Epithelial cell of prostate (primary cell): ENCODE data around the gene AMY2A.
"Not testable (repeated sequence)": the region's sequence is repeated elsewhere in the genome, so short reads cannot be mapped to it uniquely, and the experiment has no call there.

Source experiments
- DNase-seq: peaks from one replicate; pipeline ENCODE4 v3.0.0-alpha.2; 2011; ENCODE audit warnings: low read depth, low spot score
- H3K27ac ChIP-seq: fragments of 450-650 bp; 2 replicates; pipeline ENCODE4 v1.5.1; 2017; ENCODE audit warnings: mild to moderate bottlenecking

AMY2A gene

DNA sequence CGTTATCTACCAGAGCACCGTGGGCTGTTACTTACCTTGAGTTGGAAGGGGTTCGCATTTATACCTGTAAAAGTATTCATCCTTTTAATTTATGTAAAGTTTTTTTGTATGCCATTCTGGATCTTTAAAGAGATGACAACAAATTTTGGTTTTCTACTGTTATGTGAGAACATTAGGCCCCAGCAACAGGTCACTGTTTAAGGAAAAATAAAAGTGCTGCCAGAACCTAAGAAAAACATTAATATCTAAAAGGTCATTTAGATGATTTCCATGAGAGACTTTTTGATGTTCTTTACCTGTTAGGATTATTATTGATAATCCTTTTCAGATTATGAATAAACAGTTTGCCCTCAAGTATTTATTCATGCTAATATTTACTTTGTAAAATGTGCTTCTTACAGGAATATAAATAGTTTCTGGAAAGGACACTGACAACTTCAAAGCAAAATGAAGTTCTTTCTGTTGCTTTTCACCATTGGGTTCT, at the start of gene AMY2A:
AMY2A (plus strand) TSS at position 434 of the 484 bp plus-strand sequence; CDS start at position 448, 14 bp downstream.
- not testable (repeated sequence) for H3K27ac ChIP-seq, DNase-seq

- no peak for DNase-seq
- H3K27ac ChIP-seq = no peak overlapping the region
Measured at GRCh38 chr1:103569493-103569892, 47.7 kb upstream of the AMY2A start.

DNA sequence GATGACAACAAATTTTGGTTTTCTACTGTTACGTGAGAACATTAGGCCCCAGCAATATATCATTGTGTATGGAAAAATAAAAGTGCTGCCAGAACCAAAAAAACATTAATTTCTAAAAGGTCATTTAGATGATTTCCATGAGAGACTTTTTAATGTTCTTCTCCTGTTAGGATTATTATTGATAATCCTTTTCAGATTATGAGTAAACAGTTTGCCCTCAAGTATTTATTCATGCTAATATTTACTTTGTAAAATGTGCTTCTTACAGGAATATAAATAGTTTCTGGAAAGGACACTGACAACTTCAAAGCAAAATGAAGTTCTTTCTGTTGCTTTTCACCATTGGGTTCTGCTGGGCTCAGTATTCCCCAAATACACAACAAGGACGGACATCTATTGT, 45.9 kb upstream of the AMY2A start, which contains the start of gene AMY2B:
AMY2B (plus strand) TSS at position 301 of the 400 bp plus-strand sequence; CDS start at position 315, 14 bp downstream.
- DNase-seq, H3K27ac ChIP-seq: not testable (repeated sequence)

GRCh38 chr1:103576065-103576464, 41.2 kb upstream of the AMY2A start:
- DNase-seq = no peak
- H3K27ac ChIP-seq = no peak overlapping the region

DNA sequence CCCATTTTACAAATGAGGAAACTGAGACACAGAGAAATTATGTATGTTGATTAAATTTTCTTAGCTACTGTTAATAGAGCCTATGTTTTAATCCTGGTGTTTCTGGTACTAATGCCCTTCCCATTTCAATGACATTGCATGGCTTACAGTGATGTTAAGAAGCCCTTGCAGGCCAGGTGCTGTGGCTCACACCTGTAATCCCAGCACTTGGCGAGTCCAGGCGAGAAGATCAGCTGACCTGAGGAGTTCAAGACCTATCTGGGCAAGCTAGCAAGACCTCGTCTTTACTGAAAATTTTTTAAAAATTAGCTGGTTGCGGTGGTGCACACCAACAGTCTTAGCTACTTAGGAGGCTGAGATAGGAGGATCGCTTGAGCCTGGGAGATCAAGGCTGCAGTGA, 40.4 kb upstream of the AMY2A start:
- H3K27ac ChIP-seq, DNase-seq: not testable (repeated sequence)

DNA sequence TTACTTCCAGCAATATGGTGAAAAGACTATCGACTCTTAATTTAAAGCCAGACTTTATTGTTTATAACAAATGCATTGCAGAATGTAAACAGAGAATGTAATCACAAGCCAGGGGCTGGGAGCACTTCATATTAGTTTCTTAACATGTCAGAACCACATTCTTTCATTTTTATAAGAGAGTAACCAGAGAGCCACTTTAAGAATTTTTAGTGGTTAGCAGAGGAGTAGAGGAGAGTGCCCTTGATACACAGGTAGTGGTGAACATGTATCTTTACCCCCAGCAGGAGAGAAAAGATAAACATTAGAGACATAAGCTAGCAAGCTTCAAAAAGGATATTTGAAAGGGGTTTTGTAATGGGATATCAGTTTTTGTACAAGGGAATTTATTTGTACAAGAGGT, 34.8 kb upstream of the AMY2A start:
- H3K27ac ChIP-seq = no peak overlapping the region
- DNase-seq = no peak

DNA sequence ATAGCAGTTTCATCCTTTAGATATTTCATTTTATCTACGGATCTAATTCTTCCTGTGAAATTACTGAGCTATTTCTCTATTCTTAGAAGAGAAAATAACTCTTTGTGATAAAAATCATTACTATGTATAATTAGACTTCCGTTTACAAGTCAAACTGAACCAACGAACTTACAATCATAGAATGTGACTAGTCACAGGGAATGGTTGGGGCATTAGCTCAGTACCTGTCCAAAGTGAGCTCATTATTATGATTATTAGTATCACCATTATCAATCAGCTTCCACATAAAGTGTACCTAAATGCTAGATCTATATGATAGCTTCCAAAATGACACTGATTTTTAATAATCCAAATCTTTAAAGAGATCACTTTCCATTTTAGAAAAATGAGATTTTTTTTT, 33.3 kb upstream of the AMY2A start:
- no peak for DNase-seq
- H3K27ac ChIP-seq = no peak overlapping the region

GRCh38 chr1:103584537-103584936, 32.7 kb upstream of the AMY2A start:
- no peak overlapping the region for H3K27ac ChIP-seq
- DNase-seq = no peak

DNA sequence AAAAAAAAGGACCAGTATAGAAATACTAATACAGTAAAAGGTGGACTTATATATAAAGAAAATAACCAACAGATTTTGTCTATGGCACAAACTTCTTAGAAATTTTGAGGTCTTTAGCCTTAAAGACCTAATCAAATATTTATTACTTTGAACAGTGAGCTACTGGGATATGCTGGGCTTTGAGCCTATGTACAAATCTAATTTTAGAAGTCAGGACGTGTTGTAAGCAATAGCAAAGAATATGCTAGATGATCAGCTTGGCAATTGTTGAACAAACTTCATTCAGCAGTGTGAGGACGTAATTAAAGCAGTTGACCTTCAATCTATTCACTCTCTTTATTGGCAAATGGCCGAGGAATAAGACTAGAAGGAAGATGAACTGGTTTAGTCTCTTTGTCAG, 14.5 kb upstream of the AMY2A start:
- DNase-seq, H3K27ac ChIP-seq: not testable (repeated sequence)

GRCh38 chr1:103616362-103616761, 865 bp upstream of the AMY2A start:
- no peak overlapping the region for H3K27ac ChIP-seq
- DNase-seq = no peak

DNA sequence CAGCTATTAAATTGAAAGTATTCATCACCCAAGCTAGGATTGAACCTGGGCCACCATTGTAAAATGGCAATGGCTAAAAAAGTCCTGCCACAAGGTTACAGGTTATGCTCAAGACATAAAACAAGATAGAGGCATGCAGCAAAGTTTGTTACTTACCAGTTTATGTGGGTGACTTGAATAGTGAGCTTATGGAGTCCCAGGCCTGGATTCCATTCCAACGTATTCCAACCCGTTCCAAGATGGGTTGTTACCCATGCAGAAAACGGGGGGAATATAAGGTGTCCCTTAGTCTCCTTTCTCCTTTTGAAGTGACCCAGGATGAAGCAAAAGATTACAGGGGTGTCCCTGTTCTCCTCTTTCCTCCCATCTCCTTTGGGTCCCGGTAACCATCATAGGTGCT, 10.2 kb downstream of the AMY2A start:
- not testable (repeated sequence) for DNase-seq, H3K27ac ChIP-seq

DNA sequence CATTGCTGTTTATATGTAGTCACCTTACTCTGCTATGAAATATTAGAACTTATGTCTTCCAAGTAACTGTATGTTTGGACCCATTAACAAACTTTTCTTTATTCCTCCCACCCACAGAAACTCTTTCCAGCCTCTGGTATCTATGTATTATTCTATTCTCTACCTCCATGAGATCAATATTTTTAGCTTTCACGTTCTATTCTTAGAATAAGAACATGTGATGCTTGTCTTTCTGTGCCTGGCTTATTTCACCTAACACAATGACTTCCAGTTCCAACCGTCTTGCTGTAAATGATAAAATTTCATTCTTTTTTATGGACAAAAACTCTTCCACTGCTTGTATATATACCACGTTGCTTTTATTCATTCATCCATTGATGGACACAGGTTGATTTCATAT, 24.0 kb downstream of the AMY2A start:
- not testable (repeated sequence) for DNase-seq, H3K27ac ChIP-seq

GRCh38 chr1:103643908-103644307, 26.7 kb downstream of the AMY2A start:
- DNase-seq, H3K27ac ChIP-seq: not testable (repeated sequence)

GRCh38 chr1:103650305-103650704, 33.1 kb downstream of the AMY2A start:
- not testable (repeated sequence) for H3K27ac ChIP-seq, DNase-seq

GRCh38 chr1:103650889-103651288, 33.7 kb downstream of the AMY2A start:
- DNase-seq, H3K27ac ChIP-seq: not testable (repeated sequence)

DNA sequence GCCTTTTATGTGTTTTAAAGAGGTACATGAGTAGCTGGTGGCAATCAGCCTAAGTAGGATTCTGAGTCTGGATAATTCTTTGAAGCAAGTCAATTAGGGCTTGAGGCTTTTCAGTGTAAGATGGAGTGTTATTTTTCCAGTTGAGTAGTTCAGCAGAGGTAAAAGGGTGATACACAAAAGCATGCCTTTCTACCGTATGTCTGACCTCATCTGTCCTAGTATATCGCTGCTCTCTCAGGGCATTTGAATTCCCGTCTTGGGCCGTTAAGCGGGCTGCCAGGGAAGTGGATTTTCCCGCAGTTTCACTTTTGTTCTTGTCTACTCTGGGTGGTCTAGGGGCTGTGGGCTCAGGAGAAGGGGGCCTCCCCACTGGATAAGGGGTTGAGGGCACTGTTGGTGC, 36.9 kb downstream of the AMY2A start:
- not testable (repeated sequence) for H3K27ac ChIP-seq, DNase-seq

DNA sequence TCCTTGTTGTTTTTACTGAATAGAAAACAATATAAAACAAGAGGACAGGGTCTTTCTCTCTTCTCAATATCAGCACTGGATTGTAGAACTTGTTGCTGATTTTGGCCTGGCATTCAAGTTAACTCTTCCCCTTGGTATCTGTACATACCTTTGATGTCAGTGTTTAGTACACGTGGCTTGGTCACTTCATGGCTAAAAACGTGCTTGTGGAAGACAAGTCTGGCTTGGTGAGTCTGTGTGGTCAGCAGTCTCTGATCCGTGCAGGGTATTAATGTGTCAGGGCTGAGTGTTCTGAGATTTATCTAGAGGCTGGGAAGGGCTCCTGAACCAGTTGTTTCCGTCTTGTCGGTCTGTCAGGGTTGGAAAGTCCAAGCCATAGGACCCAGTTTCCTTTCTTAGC, 38.2 kb downstream of the AMY2A start, which contains the start of gene AMY1A:
AMY1A (plus strand) TSS at position 301 of the 400 bp plus-strand sequence. CDS start 571 bp downstream, outside the sequence.
- DNase-seq, H3K27ac ChIP-seq: not testable (repeated sequence)
